ENCODE data around the gene UNC119.

UNC119 gene

DNA sequence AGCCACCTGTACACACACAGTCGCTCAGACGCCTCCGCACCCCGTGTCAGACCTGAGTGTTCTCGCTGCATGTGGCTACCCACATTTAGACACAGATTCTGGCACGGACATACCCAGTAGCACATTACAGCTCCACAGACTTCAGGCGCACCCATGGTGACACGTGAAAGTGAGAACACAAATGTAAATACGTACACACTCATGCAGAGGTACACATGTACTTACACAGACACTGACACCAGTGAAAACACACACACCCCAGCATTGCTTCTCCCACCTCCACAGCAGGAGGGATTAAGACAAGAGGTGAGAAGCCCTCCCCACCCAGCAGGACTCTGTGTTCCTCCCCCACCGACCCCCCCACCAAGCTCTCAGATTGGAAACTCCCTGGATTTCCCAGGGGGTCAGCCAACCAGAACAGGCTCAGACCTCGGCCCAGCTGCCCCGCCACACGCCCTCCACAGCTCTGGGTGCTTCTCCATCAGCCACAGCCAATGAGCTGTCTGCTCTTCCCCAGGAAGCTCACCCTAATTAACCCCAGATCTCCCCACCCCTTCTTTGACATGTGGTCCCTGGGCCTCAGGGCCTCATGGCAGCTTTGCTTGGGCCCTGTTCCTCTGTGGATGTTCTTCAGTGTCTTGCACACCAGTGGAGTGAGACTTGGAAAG lies 51.6 kb downstream of the UNC119 start:
- DNase-seq (ENCODE audit: low read depth in 1 of 2, low spot score in 1 of 2): no peak

DNA sequence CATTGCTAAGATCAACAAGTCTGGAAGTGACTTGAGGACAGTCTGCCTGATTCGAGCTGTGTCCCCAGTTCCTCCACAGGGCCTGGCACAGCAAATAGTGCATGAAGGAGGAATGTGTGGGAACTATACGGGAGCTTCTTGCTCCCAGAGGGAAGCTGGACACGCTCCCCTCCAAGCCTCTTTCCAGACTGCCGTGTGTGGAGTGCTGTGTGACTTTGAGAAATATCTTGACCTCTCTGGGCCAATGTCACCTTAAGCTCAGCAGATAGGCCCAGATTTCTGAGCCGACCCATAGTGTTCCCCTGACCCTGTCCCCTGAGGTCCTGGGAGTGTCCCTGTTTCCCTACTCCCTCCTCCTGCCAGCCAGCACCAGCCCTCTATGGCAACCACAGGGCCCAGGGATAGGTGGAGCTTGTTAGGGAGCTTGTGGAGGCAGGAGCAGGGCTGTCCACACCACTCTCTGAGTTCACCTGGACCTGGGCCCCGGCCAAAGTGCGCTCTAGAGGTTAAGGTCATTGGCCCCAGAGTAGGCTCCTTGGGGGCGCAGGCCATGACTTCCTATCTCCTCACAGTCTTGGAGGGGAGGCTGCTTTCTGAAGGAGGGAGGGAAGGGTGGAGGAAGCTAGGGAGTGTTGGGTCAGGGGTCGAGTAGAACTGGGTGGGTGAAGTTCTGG lies 52.6 kb downstream of the UNC119 start:
- DNase-seq (ENCODE audit: low read depth in 1 of 2, low spot score in 1 of 2): no peak

DNA sequence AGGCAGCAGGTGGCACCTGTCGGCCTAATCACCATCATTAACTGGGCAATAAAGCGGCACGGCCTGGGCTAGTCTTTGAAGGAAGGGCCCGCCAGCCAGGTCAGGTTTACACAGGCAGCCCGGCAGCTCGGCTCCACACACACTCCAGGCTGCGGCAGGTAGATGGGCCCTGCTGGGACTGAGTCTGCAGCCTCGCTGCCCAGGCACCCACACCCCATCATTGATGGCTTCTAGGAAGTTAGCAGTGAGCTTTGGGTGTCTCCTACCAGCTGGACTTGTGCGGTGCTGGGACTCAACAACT lies 53.1 kb downstream of the UNC119 start:
- DNase-seq (ENCODE audit: low read depth in 1 of 2, low spot score in 1 of 2): no peak

DNA sequence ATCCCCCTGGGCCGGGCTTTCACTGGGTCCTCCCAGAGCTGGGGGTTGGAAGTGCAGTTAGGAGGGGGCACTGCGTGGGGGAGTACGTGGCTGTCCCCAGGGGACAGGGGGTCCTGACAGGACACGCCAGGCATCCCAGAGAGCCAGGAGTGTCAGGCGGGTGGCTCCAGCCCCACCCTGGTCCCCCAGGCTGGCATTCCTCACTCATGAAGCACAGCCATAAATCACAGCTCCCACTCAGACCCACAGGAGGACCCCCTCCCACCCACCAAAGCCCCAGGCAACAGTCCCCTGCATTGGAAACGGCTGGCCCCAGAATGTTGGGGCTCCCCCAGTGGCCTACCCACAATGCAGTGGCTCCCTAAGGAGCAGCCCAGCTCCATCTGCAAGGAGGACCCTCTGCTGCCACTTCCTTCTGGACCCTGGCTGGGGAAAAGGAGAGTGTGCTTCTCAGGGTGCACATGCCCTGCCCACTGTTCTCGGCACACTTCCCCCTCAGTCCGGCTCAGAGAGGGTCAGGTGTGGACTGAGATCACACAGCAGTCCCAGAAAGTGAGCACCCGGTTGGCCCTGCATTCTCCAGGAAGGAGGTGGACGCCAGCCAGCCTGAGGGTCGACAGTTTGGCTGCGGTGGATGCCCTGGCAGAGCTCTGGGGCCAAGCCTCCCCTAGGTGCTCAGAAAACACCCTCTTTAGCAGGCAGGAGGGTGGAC lies 53.6 kb downstream of the UNC119 start:
- no peak for DNase-seq (ENCODE audit: low read depth in 1 of 2, low spot score in 1 of 2)

DNA sequence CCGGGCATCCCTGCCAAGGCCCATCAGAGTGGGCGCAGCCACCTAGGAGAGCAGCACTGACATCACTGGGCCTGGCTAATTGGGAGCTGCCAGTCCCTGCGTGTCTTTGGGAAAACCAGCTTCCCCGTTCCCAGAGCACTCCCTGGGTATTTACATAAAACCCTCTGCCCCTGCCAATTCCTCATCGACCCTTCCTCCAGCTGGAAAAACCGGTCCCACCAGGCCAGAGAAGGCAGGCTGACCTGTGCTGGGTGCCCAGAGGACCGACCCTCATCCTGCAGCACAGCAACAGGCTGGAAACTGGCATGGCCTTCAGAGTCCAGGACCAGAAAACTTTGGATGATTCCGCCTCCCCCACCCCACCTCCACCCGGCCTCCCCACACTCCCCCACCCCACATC lies 54.5 kb downstream of the UNC119 start:
- no peak for DNase-seq (ENCODE audit: low read depth in 1 of 2, low spot score in 1 of 2)

Data from stimulated activated CD4-positive, alpha-beta T cell treated with anti-CD3 and anti-CD28 coated beads, Interleukin-15, amount 100 ng/mL, for 1 hour (primary cell).